Caki2 (cell line): ENCODE measurements around the gene TAS2R50. TPM values are rescaled to one million over a fixed set of nuclear protein-coding genes. Genes with fewer than 3 reads are reported as not detected.

Experiments used
- DNase-seq: peaks from one replicate; pipeline ENCODE4 v3.0.0-alpha.2; 2015; ENCODE audit warnings: low read depth
- in situ Hi-C: cut with HindIII; loops from 2 replicates; pipeline ENCODE4 v1.10.0; 2016; ENCODE audit warnings: low sequenced_read_pairs, low pct_unique_long_range_greater_than_20kb, mixed read lengths
- total RNA-seq: library from RNA; depleted of rRNA; stranded (reverse); fragments of >200 nt; shearing (Covaris generic); gene quantifications from 2 replicates; pipeline ENCODE4 v1.2.3, GENCODE V29; 2014; ENCODE audit warnings: low replicate concordance; rRNA removed

TAS2R50 gene
- total RNA-seq, 1 experiment from 2014 or later = not detected

DNA sequence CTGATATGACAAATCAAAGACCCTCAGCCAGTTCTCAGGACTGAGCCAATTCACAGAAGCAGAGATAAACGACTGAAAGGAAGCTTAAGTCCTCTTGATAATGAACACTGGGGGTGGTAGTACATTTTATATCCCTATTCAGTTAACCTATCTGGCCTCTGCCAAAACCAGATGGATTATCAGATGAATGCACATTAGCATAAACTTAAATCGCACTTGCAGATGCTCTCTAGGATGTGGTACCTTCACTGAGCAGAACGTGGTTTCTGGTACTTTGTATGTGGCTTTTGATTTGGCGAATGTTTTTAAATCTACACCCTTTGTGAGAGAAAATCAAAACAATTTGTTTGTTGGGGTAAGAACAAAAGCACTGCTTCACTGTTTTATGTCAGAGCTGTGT, 26.5 kb downstream of the TAS2R50 start:
- in situ Hi-C loops = no loop called here
- DNase-seq = no peak

DNA sequence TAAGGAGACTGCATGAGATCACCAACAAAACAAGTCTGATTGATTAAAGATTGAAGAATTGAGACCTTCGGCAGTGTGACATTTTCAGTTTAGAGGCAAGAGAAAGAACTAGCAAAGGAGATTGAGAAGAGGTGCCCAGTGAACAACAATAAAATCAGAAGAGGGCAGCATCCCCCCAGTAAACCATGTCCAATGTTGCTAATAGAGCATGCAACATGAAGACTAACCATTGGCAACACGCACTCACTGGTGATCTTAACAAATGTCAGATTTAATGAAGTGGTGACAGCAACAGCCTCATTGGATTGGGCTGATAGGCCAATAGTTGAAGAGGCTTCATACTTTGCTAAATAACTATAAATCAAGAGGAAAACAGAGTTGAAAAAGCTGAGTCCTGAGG, 26.9 kb downstream of the TAS2R50 start:
- no peak for DNase-seq
- in situ Hi-C loops = no loop called here

DNA sequence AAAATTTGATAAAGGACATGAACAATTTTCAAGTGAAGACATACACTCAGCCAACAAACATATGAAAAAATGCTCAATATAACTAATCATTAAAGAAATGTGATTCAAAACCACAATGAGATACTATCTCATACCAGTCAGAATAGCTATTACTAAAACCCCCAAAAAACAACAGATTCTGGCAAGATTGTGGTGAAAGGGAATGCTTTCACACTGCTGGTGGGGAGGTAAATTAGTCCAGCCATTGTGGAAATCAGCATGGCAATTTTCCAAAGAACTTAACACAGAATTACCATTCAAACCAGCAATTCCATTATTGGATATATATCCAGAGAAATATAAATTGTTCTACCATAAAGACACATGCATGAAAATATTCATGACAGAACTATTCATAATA, 29.0 kb downstream of the TAS2R50 start:
- in situ Hi-C loops = no loop called here
- DNase-seq = no peak

DNA sequence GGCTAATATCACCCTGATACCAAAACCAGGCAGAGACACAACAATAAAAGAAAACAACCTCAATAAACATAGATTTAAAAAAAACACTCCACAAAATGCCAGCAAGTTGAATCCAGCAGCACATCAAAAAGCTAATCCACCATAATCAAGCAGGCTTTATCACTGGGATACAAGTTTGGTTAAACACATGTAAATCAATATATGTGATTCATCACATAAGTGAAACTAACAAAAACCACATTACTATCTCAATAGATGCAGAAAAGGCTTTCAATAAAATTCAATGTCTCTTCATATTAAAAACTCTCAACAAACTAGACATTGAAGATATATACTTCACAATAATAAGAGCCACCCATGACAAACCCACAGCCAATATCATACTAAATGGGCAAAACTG, 30.6 kb downstream of the TAS2R50 start:
- in situ Hi-C loops = no loop called here
- DNase-seq = no peak

DNA sequence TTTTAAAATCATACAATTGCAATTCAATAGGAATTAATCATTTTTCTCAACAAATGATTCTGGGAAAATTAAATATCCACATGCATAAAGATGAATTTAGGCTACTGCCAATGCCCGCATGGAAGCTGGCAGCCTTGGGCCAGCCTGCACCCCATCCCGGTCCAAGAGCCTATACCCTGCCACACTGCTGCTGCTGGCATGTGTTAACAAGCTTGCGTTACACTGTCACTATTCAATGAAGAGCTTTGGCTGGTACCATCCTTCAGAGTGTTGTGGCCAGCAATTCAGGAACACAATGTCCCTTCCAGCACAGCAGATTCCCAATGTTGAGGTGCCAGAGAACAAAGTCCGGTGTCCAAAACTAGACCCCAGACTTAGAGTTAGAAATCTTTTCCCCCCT, 34.1 kb downstream of the TAS2R50 start:
- in situ Hi-C loops = no loop called here
- no peak for DNase-seq

DNA sequence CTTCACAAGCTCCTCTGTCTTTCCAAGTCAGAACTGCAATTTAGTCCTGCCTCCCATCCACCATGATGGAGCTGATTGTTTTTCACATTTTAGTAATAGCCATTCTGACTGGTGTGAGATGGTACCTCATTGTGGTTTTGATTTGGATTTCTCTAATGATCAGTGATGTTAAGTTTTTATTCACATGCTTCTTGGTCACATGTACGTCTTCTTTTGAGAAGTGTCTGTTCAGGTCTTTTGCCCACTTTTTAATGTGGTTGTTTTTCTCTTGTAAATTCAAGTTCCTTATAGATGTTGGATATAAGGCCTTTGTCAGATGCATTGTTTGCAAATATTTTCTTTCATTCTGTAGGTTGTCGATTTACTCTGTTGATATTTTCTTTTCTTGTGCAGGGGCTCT, 43.5 kb downstream of the TAS2R50 start:
- DNase-seq = peak; percentile 20
- in situ Hi-C loops = no loop called here

DNA sequence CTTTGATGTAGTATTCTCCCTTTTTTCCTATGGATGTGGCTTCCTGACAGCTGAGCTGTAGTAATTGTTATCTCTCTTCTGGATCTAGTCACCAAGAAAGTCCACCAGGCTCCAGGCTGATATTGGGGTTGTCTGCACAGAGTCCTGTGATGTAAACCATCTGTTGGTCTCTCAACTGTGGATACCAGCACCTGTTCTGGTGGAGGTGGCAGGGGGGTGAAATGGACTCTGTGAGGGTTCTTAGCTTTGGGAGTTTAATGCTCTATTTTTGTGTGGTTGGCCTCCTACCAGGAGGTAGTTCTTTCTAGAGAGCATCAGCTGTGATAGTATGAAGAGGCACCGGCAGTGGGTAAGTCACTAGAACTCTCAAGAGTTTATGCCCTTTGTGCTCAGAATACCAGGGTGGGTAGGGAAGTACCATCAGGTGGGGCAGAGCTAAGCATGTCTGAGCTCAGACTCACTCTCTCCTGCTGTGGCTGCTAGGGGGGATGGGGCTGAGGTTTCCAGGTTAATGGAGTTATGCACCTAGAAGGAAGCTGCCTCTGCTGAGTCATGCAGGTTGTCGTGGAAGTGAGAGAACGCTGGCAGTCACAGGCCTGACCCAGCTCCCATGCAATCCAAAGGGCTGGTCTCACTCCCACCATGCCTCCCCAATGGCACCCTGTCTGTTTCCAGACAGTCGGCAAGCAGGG, 44.6 kb downstream of the TAS2R50 start:
- DNase-seq = peak; percentile 71
- in situ Hi-C loops = no loop called here

DNA sequence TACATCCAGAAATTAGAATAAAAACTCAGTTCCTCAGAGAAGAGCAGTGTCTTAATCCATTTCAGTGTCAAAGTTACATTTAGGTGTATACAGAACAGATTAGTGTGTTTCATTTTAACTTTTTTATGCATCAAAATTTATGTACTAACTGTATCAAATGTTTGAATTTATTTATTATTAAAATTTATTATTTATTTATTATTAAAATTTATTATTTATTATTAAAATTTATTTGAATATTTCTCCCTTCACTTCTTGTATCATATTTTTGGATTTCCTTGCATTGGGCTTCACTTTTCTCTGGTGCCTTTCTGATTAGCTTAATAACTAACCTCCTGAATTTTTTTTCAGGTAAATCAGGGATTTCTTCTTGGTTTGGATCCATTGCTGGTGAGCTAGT, 45.3 kb downstream of the TAS2R50 start:
- in situ Hi-C loops = no loop called here
- no peak for DNase-seq

DNA sequence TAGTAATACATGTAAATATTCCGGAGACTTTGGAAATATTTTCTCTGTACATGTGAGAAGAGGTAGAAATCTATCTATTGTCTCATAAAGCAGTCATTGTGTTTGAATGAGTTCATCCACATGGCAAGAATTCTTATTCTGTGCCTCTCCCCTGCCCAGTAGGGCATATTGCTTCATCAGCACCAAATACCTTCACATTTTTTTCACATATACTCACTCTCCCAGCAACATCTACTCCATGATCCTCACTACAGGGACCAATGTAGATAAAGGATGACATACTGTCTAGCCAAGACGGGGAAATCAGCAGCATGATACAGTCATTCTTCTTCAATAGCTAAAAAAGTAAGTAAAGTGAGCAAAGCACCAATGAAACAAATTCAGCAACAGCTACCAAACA, 46.3 kb downstream of the TAS2R50 start:
- in situ Hi-C loops = no loop called here
- DNase-seq = peak; percentile 20

DNA sequence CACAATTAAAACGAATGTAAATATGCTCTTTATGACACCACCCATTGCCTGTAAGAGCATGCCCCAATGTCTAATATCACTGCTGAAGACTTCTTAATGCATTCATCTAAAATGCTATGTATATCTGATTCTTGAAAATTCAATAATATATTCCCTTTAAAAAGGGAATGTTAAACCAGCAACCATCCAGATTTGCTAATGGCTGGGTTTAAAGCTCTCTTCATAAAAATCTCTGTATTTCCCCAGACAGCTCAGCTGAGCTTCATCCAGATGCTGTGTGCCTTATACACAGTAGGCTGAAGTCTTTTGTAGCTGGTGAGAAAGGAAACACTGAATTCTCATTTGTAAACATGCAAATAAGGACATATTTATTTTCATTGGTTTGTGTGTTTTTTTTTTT, 47.5 kb downstream of the TAS2R50 start, which contains the start of gene TAS2R14:
TAS2R14 (minus strand) TSS at position 101 of the 400 bp plus-strand sequence; CDS start at position 45, 56 bp downstream.
- DNase-seq = no peak
- in situ Hi-C loops = no loop called here

DNA sequence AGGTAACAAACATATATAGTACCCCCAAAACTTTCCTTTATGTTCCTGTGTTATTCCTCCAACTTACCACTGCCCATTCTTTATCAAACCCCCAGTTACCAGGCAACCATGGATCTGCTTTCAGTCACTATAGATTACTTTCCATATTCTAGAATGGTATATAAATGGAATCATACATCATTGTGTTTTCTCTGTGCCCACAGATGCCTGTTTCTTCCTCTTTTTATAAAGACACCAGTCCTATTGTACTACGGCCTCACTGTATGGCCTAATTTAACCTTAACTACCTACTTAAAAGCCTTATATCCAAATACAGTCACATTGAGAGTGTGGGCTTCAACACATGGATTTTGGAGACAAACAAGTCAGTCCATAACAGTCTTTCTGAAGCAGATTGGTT, 50.2 kb downstream of the TAS2R50 start:
- in situ Hi-C loops = no loop called here

More for the DNA sequence above, 50.2 kb downstream of the TAS2R50 start:
- no peak for DNase-seq

Other genes starting within 250 kb of the TAS2R50 start
- gene TAS2R7, start 184.3 kb downstream of the TAS2R50 start, total RNA-seq = not detected in 2 replicates
- gene TAS2R8, start 179.6 kb downstream of the TAS2R50 start, total RNA-seq = not detected in 2 replicates
- gene TAS2R9, start 176.7 kb downstream of the TAS2R50 start, total RNA-seq = not detected in 2 replicates
- not detected in 2 replicates for gene TAS2R10, start 160.6 kb downstream of the TAS2R50 start, total RNA-seq
- not detected in 2 replicates for gene PRR4, start 137.4 kb downstream of the TAS2R50 start, total RNA-seq
- 0.27 and 16.2 TPM in 2 replicates for gene PRH1, start 102.7 kb downstream of the TAS2R50 start, total RNA-seq
- not detected in 2 replicates for gene TAS2R13, start 77.3 kb downstream of the TAS2R50 start, total RNA-seq
- gene PRH2, start 57.7 kb downstream of the TAS2R50 start, total RNA-seq = not detected in 2 replicates
- not detected in 2 replicates for gene TAS2R14, start 47.6 kb downstream of the TAS2R50 start, total RNA-seq
- not detected in 2 replicates for gene TAS2R20, start 11.4 kb upstream of the TAS2R50 start, total RNA-seq
- not detected in 2 replicates for gene TAS2R19, start 35.7 kb upstream of the TAS2R50 start, total RNA-seq
- 0.37 TPM in 1 of 2 replicates, not detected in the other for gene TAS2R31, start 44.5 kb upstream of the TAS2R50 start, total RNA-seq
- gene TAS2R46, start 75.4 kb upstream of the TAS2R50 start, total RNA-seq = not detected in 2 replicates
- not detected in 2 replicates for gene TAS2R43, start 105.4 kb upstream of the TAS2R50 start, total RNA-seq
- gene TAS2R30, start 147.7 kb upstream of the TAS2R50 start, total RNA-seq = not detected in 2 replicates
- gene SMIM10L1, start 184.3 kb upstream of the TAS2R50 start, total RNA-seq = 7.4 and 10.2 TPM in 2 replicates
- not detected in 2 replicates for gene TAS2R42, start 200.0 kb upstream of the TAS2R50 start, total RNA-seq